Memory B cell (primary cell): ENCODE measurements around the gene SCGB1D1.
"Not testable (repeated sequence)": the region's sequence is repeated elsewhere in the genome, so short reads cannot be mapped to it uniquely, and the experiment has no call there.

Source experiments
- ATAC-seq: fragments of 150-1000 bp; cut with Tn5 transposase; 2 replicates; pipeline ENCODE4 v1.10.0; 2021; ENCODE audit warnings: low read depth, mild to moderate bottlenecking, moderate library complexity
- DNase-seq, 2 donors: peaks; one replicate each; pipeline ENCODE4 v3.0.0; 2022; ENCODE audit warnings: low spot score in 2 of 2
- H3K27ac Mint-ChIP-seq: one replicate; pipeline ENCODE4 v1.8.0; 2022; ENCODE audit warnings: mild to moderate bottlenecking, moderate library complexity, mixed read lengths
- H3K27me3 Mint-ChIP-seq: one replicate; pipeline ENCODE4 v1.8.0; 2022; ENCODE audit warnings: mixed read lengths
- H3K36me3 Mint-ChIP-seq: one replicate; pipeline ENCODE4 v1.8.0; 2022; ENCODE audit warnings: mild to moderate bottlenecking, mixed read lengths
- H3K4me1 Mint-ChIP-seq: one replicate; pipeline ENCODE4 v1.8.0; 2022; ENCODE audit warnings: mixed read lengths
- H3K4me3 Mint-ChIP-seq: one replicate; pipeline ENCODE4 v1.8.0; 2022; ENCODE audit warnings: mild to moderate bottlenecking, moderate library complexity, mixed read lengths
- H3K9me3 Mint-ChIP-seq: one replicate; pipeline ENCODE4 v1.8.0; 2022; ENCODE audit warnings: mixed read lengths

The SCGB1D1 gene

DNA sequence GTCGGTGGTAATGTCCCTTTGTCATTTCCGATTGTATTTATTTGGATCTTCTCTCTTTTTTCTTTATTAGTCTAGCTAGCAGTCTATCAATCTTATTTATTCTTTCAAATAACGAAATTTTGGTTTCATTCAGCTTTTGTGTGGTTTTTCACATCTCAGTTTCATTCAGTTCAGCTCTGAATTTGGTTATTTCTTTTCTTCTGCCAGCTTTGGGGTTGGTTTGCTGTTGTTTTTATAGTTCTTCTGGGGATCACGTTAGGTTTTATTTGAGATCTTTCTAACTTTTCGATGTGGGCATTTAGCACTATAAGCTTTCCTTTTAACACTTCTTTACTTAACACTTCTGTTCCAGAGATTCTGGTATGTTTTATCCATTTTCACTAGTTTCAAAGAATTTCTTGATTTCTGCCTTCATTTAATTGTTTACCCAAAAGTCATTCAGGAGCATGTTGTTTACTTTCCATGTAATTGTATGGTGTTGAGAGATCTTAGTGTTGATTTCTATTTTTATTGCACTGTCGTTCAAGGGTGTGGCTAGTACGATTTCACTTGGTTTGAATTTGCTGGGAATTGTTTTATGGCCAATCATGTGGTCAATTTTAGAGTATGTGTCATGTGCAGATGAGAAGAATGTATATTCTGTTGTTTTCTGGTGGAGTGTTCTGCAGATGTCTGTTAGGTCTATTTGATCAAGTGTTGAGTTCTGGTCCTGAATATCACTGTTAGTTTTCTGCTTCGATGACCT, 7.7 kb upstream of the SCGB1D1 start:
- DNase-seq (no peak), ATAC-seq (no peak)
- H3K4me3 Mint-ChIP-seq = no peak overlapping the region
- peaks cover 13% of the 10 kb centered on the region for H3K27me3 Mint-ChIP-seq
- H3K9me3 Mint-ChIP-seq = peaks cover 5% of the 10 kb centered on the region
- H3K36me3 Mint-ChIP-seq = peaks cover 2% of the 10 kb centered on the region
- H3K27ac Mint-ChIP-seq = no peak overlapping the region
- no peaks in the 10 kb centered on the region for H3K4me1 Mint-ChIP-seq

- ATAC-seq (no peak), DNase-seq (no peak)
- H3K27me3 Mint-ChIP-seq = peaks cover 26% of the 10 kb centered on the region
- H3K4me1 Mint-ChIP-seq = no peaks in the 10 kb centered on the region
- H3K27ac Mint-ChIP-seq = no peak overlapping the region
- peaks cover 2% of the 10 kb centered on the region for H3K36me3 Mint-ChIP-seq
- no peak overlapping the region for H3K4me3 Mint-ChIP-seq
- peaks cover 5% of the 10 kb centered on the region for H3K9me3 Mint-ChIP-seq
These were observed 3.8 kb upstream of the SCGB1D1 start for GRCh38 chr11:62186195-62186594.

GRCh38 chr11:62193952-62194351, 3.9 kb downstream of the SCGB1D1 start:
- H3K9me3 Mint-ChIP-seq = peaks cover 3% of the 10 kb centered on the region
- DNase-seq (no peak), ATAC-seq (no peak)
- H3K27me3 Mint-ChIP-seq = peaks cover 36% of the 10 kb centered on the region
- no peak overlapping the region for H3K4me3 Mint-ChIP-seq
- H3K4me1 Mint-ChIP-seq = no peaks in the 10 kb centered on the region
- H3K27ac Mint-ChIP-seq = no peak overlapping the region
- H3K36me3 Mint-ChIP-seq = no peaks in the 10 kb centered on the region

DNA sequence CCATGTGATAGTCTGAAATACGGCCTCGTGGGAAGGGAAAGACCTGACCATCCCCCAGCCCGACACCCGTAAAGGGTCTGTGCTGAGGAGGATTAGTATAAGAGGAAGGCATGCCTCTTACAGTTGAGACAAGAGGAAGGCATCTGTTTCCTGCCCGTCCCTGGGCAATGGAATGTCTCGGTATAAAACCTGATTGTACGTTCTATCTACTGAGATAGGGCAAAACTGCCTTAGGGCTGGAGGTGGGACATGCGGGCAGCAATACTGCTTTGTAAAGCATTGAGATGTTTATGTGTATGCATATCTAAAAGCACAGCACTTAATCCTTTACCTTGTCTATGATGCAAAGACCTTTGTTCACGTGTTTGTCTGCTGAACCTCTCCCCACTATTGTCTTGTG, 5.0 kb downstream of the SCGB1D1 start:
- H3K4me1 Mint-ChIP-seq, H3K27ac Mint-ChIP-seq, H3K4me3 Mint-ChIP-seq, H3K9me3 Mint-ChIP-seq, DNase-seq, ATAC-seq, H3K36me3 Mint-ChIP-seq: not testable (repeated sequence)
- H3K27me3 Mint-ChIP-seq = peaks cover 30% of the 10 kb centered on the region

- H3K27ac Mint-ChIP-seq = no peak overlapping the region
- H3K36me3 Mint-ChIP-seq = no peaks in the 10 kb centered on the region
- peaks cover 3% of the 10 kb centered on the region for H3K9me3 Mint-ChIP-seq
- H3K4me1 Mint-ChIP-seq = no peaks in the 10 kb centered on the region
- H3K27me3 Mint-ChIP-seq = peaks cover 28% of the 10 kb centered on the region
- no peak overlapping the region for H3K4me3 Mint-ChIP-seq
- no peak for ATAC-seq
- DNase-seq = no peak
These were observed 5.9 kb downstream of the SCGB1D1 start for GRCh38 chr11:62195945-62196344.

DNA sequence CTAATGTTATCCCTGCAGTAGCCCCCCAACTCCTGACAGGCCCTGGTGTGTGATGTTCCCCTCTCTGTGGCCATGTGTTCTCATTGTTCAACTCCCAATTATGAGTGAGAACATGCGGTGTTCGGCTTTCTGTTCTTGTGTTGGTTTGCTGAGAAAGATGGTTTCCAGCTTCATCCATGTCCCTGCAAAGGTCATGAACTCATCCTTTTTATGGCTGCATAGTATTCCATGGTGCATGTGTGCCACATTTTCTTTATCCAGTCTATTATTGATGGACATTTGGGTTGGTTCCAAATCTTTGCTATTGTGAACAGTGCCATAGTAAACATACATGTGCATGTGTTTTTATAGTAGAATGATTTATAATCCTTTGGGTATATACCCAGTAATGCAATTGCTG, 7.4 kb downstream of the SCGB1D1 start:
- not testable (repeated sequence) for H3K9me3 Mint-ChIP-seq, ATAC-seq, H3K36me3 Mint-ChIP-seq, H3K27ac Mint-ChIP-seq, H3K4me1 Mint-ChIP-seq, DNase-seq, H3K4me3 Mint-ChIP-seq
- H3K27me3 Mint-ChIP-seq = peaks cover 31% of the 10 kb centered on the region

DNA sequence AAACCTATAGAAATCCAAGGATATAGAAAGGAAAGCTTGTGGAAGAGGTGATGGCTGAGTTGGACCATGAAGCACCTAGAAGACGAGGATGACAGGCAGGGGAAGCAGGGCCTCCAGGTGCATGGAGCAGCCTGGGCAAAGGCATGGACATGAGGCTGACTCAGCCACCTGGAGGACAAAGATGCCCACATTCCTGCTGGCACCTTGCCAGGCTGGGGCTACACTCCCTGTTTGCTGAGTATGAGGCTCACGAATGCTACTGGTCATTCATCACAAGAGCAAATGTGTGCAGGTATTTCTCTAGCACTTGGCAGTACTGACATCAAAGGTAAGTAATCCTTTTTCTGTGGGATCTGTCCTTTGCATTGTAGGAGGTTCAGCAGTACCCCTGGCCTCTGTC, 11.4 kb downstream of the SCGB1D1 start:
- no peaks in the 10 kb centered on the region for H3K36me3 Mint-ChIP-seq
- DNase-seq = no peak
- no peak for ATAC-seq
- peaks cover 3% of the 10 kb centered on the region for H3K9me3 Mint-ChIP-seq
- H3K27ac Mint-ChIP-seq = no peak overlapping the region
- peaks cover 16% of the 10 kb centered on the region for H3K27me3 Mint-ChIP-seq
- H3K4me3 Mint-ChIP-seq = no peak overlapping the region
- H3K4me1 Mint-ChIP-seq = no peaks in the 10 kb centered on the region

DNA sequence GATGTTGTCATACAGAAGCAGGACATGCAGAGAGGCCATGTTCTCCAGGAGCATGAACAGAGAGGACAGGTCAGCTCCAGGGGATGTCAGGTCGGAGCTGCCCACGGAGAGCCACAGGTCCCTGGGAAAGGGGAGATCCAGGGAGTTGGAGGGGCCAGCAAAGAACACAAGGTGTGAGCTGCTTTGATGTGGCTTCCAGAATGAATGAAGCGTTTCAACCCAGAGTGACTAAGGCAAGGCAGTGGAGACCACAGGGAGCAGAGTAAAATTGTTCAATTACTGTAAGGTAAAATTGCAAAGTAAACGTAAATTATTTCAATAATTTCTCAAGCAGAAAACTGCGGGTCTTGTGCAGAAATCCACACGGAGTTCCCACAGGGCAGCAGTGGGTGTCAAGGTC, 12.9 kb downstream of the SCGB1D1 start:
- no peak for ATAC-seq
- H3K9me3 Mint-ChIP-seq = peaks cover under 1% of the 10 kb centered on the region
- H3K4me3 Mint-ChIP-seq = no peak overlapping the region
- no peak for DNase-seq
- no peaks in the 10 kb centered on the region for H3K4me1 Mint-ChIP-seq
- no peaks in the 10 kb centered on the region for H3K36me3 Mint-ChIP-seq
- H3K27me3 Mint-ChIP-seq = peaks cover 16% of the 10 kb centered on the region
- no peak overlapping the region for H3K27ac Mint-ChIP-seq

DNA sequence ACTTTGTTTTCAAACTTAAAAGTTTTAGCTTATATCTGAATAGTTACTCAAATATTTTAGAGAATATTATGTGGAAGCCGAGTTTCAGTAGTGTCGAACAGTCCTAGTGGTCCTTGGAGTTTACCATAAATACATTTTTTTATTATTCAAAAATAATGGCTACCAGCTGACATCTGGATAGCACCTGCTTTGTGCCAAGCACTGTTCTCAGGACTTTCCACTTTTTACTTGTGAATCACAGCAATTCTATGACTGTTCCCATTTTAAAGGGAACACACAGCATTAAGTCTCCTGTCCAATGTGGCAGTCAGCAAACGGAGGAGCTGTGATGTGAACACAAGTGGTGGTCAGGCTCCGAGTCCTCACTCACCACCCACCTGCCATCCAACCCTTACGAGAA, 14.4 kb downstream of the SCGB1D1 start:
- Mint-ChIP-seq H3K4me3 (no peak overlapping the region), H3K27me3 (peaks cover 17% of the 10 kb centered on the region), H3K36me3 (no peaks in the 10 kb centered on the region), H3K27ac (no peak overlapping the region), H3K9me3 (no peaks in the 10 kb centered on the region), H3K4me1 (peaks cover 2% of the 10 kb centered on the region)
- no peak for DNase-seq
- no peak for ATAC-seq

- Mint-ChIP-seq H3K4me3 (no peak overlapping the region), H3K27me3 (peaks cover 15% of the 10 kb centered on the region), H3K4me1 (peaks cover 2% of the 10 kb centered on the region), H3K36me3 (no peaks in the 10 kb centered on the region), H3K9me3 (no peaks in the 10 kb centered on the region), H3K27ac (no peak overlapping the region)
- ATAC-seq (no peak), DNase-seq (no peak)
These were observed 15.4 kb downstream of the SCGB1D1 start for GRCh38 chr11:62205441-62205840.

GRCh38 chr11:62206276-62207066, 16.5 kb downstream of the SCGB1D1 start:
- H3K27me3 Mint-ChIP-seq = peaks cover 12% of the 10 kb centered on the region
- DNase-seq, H3K9me3 Mint-ChIP-seq, H3K36me3 Mint-ChIP-seq, H3K27ac Mint-ChIP-seq, H3K4me1 Mint-ChIP-seq, ATAC-seq, H3K4me3 Mint-ChIP-seq: not testable (repeated sequence)

DNA sequence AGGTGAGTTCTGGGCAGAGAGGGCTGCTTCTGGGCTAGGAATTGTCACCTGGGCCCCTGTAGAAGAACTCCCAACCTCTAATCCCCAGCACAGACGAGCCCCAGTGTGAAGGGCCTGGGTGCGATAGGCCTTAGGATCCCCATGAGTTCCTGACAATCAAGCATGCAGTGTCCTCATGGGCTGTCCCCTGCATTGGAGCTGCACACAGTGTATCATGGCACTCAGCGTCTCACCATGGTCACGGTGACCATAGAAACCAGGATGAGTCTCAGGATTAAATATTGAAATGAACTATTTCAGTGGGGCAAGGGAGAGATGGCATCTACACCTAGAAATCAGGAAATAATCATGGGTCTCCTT, 18.7 kb downstream of the SCGB1D1 start:
- Mint-ChIP-seq H3K27me3 (peaks cover 11% of the 10 kb centered on the region), H3K27ac (no peak overlapping the region), H3K4me3 (no peak overlapping the region)

DNA sequence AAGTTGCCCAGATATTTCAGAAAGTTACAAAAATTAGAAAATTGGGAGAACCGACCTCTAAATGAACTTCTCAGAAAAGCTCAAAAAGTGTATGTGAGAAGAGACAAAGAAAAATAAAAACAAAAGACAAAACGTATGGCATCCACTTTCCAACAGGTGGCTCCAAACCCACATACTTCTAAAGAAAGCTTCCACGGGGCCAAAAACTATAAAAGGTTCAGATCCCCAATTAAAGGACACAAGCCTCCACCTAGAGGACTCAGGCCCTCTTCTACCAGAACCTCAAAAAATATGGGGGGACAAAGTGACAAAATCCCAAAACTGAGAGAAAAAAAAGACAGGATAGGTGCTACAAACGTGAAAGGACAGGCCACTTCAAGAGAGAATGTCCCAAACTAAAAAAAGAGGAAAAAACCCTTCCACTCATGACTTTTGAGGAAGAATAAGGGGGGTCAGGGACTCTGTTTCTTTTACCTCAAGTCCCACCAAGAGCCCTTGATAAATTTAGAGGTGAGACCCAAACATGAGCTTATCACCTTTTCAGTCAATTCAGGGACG, 27.3 kb downstream of the SCGB1D1 start:
- no peak for DNase-seq
- H3K9me3 Mint-ChIP-seq = peaks cover 6% of the 10 kb centered on the region
- no peak overlapping the region for H3K4me3 Mint-ChIP-seq
- no peak overlapping the region for H3K27ac Mint-ChIP-seq
- no peaks in the 10 kb centered on the region for H3K4me1 Mint-ChIP-seq
- no peak for ATAC-seq
- H3K36me3 Mint-ChIP-seq = no peaks in the 10 kb centered on the region
- peaks cover 2% of the 10 kb centered on the region for H3K27me3 Mint-ChIP-seq

More for the DNA sequence above, 18.7 kb downstream of the SCGB1D1 start:
- ATAC-seq (no peak), DNase-seq (no peak)
- Mint-ChIP-seq H3K36me3 (no peaks in the 10 kb centered on the region), H3K4me1 (peaks cover 2% of the 10 kb centered on the region), H3K9me3 (no peaks in the 10 kb centered on the region)

DNA sequence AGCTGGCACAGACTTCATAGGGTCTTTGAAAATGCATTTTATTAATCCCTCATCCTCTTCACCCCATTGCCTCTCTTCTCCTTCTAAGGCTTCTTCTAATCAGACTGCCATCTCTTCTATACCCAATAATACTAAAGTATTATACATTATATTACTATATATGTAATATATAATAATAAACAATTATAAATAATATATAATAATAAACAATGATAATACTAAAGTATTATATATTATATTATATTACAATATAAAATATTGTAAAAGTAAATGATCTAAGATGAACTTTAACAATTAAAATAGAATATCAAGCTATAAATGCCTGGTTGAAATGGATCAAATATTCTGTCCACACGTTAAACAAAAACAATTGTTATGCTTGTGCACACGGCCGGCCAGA, 31.5 kb downstream of the SCGB1D1 start:
- H3K4me1 Mint-ChIP-seq = no peaks in the 10 kb centered on the region
- no peak overlapping the region for H3K4me3 Mint-ChIP-seq
- no peaks in the 10 kb centered on the region for H3K36me3 Mint-ChIP-seq
- ATAC-seq (no peak), DNase-seq (no peak)
- peaks cover 22% of the 10 kb centered on the region for H3K9me3 Mint-ChIP-seq
- H3K27me3 Mint-ChIP-seq = no peaks in the 10 kb centered on the region
- H3K27ac Mint-ChIP-seq = no peak overlapping the region
